CD1c-positive myeloid dendritic cell (primary cell): ENCODE measurements around the gene ACBD6.
"Not testable (repeated sequence)": the region's sequence is repeated elsewhere in the genome, so short reads cannot be mapped to it uniquely, and the experiment has no call there.

Experiments used
- DNase-seq: peaks from one replicate; pipeline ENCODE4 v3.0.0-alpha.2; 2016; ENCODE audit errors: extremely low spot score

The ACBD6 gene

GRCh38 chr1:180489313-180489712 is 13.1 kb downstream of the ACBD6 start:
- no peak for DNase-seq

- DNase-seq = no peak
Observed at GRCh38 chr1:180488661-180489060, 13.7 kb downstream of the ACBD6 start.

- no peak for DNase-seq
Observed at GRCh38 chr1:180486092-180486491, 16.3 kb downstream of the ACBD6 start.

GRCh38 chr1:180484490-180484889 is 17.9 kb downstream of the ACBD6 start:
- DNase-seq = no peak

- DNase-seq = peak; percentile 61
Observed at GRCh38 chr1:180482425-180483275, 19.7 kb downstream of the ACBD6 start.

- no peak for DNase-seq
Observed at GRCh38 chr1:180470031-180470430, 32.3 kb downstream of the ACBD6 start.

- no peak for DNase-seq
Observed at GRCh38 chr1:180468311-180468710, 34.1 kb downstream of the ACBD6 start.

DNA sequence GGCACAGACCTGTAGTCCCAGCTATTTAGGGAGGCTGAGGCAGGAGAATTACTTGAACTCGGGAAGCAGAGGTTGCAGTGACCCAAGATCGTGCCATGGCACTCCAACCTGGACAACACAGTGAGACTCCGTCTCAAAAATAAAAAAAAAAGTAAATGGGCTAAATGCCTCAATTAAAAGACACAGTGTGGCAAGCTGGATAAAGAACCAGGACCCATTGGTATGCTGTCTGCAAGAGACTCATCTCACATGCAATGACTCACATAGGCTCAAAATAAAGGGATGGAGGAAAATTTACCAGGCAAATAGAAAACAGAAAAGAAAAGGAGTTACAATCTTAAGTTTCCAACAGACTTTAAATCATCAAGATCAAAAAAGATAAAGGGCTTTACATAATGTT is 40.3 kb downstream of the ACBD6 start:
- no peak for DNase-seq

GRCh38 chr1:180461682-180462081 is 40.7 kb downstream of the ACBD6 start:
- not testable (repeated sequence) for DNase-seq

GRCh38 chr1:180458807-180459206 is 43.6 kb downstream of the ACBD6 start:
- no peak for DNase-seq

- no peak for DNase-seq
Observed at GRCh38 chr1:180456191-180456590, 46.2 kb downstream of the ACBD6 start.

GRCh38 chr1:180451504-180451903 is 50.9 kb downstream of the ACBD6 start:
- DNase-seq = no peak

DNA sequence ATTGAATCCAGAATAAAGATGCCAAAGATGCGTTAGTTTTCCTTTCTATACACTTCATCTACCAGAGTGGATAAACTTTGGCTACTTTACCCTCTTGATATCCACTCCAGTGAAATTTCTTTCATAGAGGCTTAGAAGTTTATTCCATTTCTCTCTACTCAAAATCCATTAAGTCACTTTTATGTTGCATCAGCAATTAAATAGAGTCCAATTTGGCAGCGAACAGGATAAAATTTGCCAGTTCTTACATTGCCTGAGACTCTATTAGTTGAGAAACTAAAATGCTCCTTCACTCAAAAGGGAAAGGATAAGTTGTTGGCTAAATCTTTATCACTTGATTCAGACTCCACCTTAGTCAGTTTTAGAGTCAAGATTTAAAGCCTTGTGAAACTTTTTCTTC is 57.9 kb downstream of the ACBD6 start:
- no peak for DNase-seq

DNA sequence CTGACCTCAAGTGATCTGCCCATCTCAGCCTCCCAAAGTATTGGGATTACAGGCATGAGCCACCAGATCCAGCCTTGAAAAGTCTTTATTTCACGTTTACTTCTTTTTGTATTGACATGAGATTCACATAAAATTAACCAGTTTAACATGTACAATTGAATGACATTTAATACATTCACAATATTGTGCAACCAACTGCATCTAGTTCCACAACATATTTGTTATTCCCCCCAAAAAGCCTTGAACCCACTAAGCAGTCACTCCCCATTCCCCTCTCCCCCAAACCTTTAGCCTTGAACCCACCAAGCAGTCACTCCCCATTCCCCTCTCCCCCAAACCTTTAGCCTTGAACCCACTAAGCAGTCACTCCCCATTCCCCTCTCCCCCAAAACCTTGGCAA is 62.0 kb downstream of the ACBD6 start:
- no peak for DNase-seq

DNA sequence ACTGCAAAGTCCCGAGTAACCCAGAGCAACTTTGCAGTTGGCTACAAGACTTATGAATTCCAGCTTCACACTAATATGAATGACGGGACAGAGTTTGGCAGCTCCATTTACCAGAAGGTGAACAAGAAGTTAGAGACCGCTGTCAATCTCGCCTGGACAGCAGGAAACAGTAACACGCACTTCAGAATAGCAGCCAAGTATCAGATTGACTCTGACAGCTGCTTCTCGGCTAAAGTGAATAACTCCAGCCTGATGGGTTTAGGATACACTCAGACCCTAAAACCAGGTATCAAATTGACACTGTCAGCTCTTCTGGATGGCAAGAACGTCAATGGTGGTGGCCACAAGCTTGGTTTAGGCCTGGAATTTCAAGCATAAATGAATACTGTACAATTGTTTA is 66.8 kb downstream of the ACBD6 start:
- no peak for DNase-seq

DNA sequence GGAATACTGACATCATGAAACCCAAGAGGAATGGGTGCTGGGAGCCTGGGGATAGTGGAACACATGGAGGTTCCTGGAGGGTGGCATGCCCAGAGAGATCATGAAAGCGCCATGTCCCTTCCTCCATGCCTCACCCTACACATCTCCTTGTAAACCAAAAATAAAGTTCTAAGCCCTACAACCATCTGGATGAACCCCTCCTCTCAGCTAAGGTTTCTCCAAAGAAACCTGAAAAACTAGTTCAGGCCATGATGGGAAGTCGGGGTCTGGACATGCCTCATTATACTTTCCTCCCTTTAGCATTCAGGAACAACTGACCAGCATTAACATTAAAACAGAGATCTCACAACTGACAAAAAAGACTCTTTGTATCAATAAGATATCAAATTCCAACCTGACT is 68.5 kb downstream of the ACBD6 start:
- DNase-seq = no peak

DNA sequence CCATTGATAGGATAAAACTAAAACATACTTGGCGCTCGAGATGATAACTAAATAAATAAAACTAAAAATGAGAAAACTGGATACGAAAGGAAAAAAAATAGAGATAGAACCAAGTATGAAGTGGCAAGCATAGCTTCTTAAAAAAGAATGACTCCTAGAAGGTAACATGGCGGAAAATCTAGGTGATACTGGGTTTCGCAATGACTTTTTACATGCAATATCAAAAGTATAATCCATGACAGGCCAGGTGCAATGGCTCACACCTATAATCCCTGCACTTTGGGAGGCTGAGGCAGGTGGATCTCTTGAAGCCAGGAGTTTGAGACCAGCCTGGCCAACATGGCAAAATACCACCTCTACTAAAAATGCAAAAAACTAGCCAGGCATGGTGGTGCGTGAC is 70.7 kb downstream of the ACBD6 start:
- no peak for DNase-seq

DNA sequence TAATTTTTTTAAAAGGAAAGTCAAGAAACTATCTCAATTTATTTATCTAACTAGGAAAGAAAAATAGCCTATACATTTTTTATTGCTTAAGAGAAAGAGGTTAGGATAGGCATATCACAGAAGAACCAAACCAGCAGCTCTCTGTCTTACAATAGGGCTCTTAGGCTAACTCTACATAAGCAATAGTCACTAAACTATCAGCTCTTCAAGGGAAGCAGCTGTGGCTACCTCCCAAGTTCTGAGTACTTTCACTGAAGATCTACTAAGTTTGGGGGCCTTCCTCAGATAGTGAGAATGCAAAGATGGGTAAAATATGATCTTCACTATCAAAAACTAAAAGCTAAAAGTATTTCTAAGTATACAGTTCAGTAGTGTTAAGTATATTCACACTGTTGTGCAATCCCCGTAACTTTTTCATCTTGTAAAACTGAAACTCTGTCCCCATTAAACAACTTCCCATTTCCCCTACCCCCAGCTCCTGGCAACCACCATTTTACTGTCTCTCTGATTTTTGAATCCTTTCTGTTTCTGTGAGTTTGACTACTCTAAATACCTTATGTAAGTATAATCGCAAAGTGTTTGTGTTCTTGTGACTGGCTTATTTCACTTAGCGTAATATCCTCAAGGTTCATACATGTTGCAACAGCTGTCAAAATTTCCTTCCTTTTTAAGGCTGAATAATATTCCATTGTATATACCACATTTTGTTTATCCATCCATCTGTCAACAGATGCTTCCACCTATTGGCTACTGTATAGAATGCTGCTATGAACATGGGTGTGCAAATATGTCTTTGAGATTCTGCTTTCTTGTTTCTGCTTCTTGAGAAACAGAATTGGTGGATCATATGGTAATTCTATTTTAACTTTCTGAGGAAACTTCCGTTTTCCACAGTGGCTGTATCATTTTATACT is 73.3 kb downstream of the ACBD6 start:
- DNase-seq = peak; percentile 65

DNA sequence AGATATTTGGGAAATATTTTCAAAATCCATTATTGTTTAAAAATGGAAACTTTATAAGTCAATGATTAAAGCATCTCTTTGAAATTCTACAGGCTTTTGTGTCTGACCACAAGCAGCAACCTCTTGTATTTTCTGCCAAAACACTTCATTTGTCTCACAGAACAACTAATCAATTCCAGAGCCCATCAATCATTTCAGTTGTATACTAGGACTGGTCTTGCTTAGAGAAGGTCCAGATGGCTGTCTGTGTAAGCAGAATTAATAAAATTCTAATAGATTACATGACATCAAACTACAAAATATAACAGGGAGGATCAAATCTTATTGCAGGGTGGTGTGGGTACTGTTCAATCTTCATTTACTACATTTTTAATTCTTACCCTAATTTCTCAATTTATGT is 76.4 kb downstream of the ACBD6 start:
- no peak for DNase-seq

- no peak for DNase-seq
Observed at GRCh38 chr1:180424848-180425457, 77.4 kb downstream of the ACBD6 start.

- DNase-seq = no peak
Observed at GRCh38 chr1:180421614-180422013, 80.8 kb downstream of the ACBD6 start.

GRCh38 chr1:180421145-180421544 is 81.2 kb downstream of the ACBD6 start:
- not testable (repeated sequence) for DNase-seq
